ENCODE results near the gene ESPN.
"Not testable (repeated sequence)": the region's sequence is repeated elsewhere in the genome, so short reads cannot be mapped to it uniquely, and the experiment has no call there.

Gene ESPN

DNA sequence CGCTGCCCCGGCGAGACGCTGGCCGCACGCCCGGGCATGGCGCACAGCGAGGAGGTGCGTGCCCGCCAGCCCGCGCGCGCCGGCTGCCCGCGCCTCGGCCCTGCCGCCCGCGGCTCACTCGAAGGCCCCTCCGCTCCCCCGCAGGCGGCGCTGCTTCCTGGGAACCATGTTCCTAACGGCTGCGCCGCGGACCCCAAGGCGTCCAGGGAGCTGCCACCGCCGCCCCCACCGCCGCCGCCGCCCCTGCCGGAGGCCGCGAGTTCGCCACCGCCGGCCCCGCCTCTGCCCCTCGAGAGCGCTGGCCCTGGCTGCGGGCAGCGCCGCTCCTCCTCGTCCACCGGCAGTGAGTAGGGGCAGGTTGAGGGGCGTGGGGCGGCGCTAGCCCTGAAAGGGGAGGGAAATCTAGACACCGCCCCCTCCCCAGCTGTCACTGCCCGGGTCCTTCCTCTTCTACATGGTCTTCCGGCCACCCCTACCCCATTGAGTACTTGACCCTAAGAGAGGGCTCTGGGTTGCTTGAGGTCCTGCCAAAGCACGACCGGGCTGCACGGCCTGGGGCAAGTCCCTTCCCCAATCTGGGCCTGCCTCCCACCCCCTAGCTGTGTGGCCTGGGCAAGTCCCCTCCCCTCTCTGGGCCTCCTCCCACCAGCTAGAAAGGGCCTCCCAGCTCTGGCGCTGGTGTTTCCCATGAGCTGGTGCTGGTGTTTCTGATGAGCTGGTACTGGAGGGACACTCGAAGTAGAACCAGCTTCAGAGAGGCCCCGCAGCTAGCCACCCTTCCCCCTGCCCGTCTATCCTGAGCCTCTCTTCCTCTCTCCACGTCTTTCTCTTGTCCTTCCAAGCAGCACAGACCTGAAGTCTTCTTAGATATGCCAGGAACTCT is 24.4 kb downstream of the ESPN start:
- no peak for DNase-seq

DNA sequence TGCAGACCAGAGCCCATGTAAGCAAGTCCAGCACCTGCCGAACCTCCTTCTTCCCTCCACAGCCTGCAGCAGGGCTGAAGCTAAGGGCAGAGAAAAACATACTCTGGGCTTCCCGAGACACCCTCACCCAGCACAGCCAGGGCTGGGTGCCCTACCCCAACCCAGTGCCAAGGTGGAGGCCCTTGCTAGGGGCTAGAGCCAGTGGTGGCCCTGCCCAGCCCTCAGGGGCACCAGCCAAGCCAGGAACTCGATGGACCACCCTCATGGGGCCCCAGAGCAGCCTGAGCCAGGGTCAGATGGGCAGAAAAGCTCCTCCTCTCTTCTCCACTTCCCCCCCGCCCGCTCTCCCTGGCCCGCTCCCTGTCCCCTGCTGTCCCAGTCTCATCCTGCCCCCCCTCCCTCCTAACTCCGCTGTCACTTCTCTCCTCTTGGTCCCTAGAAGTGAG is 25.5 kb downstream of the ESPN start:
- DNase-seq, result no peak

DNA sequence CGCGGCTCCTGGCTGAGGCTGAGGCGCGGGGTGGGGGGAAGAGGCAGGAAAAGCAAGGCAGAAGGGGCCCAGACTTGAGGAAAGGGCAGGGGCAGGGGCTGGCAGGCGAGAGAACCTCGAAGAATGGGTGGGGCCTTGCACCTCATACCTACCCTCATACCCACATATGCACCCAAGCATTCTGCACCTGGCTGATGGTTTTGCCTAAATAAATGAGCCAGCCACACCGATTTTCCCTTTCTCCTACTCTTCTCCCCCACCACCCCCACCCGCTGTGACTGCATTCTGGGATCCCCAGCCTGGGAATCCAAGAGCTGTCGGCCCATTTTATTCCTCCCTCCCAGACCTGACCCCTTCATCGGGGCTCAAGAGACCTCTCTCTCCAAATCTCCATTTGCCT is 25.9 kb downstream of the ESPN start:
- not testable (repeated sequence) for DNase-seq

DNA sequence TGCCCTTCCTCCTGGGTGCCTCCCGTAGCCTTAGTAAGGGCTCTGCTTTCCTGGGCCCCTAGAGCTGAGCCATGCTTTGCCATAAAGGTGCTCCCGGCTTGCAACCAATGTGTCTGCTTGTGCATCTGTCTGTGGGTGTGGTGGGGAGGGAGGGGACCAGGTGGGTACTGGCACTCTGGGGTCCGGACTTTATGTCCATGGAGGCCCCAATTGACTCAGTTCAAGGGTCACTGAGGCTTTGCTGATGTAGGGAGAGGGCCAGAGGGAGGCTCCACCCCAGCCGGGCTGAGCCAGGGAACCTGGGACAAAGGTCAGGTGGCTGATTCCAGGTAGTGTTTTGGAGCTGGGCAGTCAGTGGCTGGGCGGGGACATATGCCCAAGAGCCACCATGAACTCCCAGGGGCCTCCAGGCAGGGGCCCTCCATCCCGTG is 26.4 kb downstream of the ESPN start:
- no peak for DNase-seq

DNA sequence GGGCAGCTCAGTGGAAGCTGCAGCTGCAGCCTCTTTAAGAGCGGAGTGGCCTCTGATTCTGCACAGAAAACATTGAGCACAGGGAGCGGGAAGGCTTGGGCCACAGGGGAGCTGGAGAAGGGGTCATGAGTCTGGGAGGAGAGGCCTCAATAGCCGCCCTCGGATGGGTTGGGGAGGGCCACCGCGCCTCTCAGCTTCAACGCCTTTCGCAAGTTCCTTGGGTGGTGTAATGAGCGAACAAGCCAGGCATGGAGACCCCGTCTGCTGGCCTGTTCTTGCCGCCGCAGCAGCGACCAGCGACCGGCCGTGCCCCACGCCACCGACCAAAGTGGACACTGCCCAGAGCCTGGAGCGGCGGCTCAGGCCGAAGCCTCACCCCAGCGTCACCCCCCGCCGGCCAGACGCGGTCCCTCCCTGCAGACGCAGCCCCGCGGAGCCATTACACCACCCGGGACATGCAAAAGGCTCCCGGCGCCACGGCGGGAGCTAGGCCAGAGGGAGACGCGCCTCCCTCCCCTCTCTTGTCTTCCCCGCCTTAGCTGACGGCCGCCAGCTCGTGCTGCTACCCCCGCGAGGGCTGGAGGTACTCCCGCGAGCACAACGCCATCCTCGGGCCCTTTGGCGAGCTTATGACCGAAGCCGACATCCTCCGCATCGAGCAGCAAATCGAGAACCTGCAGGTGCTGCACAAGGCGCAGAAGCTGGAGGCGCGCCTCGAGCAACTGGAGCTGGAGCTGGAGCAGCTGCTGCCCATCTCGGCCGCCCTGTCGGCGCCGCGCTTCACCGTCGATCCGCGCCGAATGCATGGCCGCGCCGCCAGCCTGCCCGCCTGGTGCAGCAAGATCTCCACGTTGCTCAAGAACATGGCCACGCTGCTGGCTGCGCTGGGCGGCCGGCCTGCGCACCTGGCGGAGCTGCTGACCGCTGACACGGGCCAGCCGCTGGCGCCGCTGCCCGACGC is 29.6 kb downstream of the ESPN start:
- DNase-seq, result not testable (repeated sequence)

DNA sequence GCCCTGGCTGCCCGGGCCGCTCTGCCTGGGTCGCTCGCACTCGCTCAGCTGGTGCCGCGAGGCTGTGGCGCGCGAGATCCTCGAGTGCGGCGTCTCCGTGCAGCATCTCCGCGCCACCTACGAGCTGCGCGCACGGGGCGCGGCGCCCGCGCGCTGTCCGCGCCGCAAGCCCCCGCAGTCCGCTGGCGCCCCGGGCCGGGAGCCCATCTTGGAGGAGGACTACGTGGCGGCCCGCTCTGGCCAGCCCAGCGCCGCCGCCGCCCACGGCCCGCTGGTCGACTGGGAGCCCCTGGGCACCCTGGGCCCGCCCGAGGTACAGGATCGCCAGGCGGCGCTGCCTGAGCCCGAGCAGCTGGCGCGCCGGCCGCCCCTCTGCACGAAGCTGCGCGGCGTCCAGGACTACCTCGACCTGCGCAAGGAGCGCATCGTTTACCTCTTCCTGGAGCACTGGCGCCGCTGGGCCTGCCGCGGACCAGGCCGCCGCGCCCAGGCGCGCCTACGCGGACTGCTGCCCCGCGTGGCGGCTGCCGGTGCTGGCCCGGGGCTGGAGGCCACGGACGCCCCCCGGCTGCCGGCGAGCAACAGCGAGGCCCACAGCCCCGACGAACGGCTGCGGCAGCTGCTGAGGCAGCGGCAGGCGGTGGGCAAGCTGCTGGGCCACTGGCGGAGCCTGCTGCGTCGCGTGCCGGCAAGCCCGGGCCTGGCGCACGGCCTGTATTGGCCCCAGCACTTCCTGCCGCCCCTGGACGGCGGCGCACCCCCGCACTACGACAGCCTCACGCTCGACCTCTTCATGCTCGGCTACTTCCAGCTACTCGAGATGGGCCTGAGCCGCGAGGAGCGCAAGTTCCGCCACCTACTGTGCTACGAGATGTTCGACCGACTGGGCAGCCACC is 30.5 kb downstream of the ESPN start:
- no peak for DNase-seq

DNA sequence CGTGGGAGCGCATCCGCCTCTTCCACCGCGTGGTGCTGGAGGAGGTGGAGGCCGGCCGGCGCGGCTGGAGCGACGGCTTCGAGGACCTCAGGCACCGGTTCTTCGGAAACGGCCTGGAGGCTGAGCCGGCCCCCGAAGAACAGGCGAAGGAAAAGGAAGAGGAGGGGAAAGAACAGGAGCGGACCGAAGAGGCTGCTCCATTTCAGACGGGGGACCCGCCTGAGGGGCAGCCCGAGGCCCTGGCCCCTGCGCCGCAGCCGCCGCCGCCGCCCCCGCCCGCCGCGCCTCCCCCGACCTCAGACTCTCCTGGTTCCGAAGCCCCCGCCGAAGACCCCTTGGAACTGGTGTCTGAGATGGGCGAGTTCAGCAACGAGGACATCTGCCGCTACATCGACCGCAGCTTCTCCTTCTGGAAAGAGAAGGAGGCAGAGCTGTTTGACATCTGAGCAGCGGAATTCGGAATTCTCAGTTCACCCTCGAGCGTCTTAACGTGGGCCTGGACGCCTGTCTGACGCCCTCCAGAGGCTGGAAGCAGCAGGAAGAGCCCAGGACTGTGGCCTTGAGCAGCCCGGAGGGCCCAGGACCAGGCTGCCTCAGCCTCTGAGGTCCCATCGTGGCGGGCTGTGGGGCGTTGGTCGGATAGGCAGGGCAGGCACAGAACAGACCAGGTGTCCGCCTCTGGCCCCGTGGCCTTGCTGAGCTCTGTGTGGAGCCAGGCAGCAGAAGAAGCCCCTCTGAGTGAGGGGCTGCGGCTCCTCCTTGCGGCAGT is 31.4 kb downstream of the ESPN start:
- not testable (repeated sequence) for DNase-seq

DNA sequence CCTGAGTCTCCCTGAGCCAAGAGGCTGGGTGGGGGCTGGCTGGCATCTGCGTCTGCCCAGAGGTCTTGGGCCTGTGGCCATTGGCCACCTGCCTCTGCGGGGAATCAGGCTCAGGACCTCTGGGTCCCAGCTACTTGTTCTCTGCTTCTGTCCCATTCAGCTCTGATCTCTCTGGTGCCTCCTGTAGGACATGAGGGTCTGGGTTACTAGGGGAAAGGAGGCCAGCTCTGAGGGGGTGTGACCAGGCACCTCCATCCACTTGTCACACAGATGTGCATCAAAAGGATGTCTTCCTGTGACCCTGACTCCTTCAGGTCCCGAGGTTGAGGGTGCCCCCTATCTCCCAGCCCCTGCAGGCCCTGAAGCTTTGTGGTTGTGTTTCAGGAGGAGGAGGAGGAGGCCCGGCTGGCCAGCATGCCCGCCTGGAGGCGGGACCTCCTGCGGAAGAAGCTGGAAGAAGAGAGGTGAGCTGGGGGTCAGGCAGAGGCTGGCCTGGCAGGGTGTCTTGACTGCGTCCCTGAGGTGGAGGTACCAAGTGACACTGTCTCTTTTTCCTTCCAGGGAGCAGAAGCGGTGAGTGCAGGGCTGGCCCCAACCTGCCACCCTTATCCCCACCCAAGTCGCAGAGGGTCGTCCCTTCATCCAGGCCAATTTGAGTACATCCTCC is 32.4 kb downstream of the ESPN start:
- DNase-seq, result no peak

DNA sequence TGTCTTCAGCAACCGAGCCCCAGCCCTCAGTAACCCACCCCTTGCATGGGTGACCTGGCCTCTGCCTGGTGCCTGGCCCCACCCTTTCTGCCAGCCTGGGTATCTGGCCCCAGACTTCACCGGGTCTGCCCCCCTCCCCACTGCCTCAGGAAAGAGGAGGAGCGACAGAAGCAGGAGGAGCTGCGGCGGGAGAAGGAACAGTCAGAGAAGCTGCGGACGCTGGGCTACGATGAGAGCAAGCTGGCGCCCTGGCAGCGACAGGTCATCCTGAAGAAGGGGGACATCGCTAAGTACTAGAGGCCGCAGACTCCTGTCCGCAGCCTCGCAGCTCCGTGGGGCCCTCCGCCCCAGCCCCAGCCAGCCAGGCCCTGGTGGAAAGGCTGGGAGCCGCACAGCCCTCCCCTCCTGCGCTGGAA is 35.3 kb downstream of the ESPN start:
- DNase-seq, result no peak

DNA sequence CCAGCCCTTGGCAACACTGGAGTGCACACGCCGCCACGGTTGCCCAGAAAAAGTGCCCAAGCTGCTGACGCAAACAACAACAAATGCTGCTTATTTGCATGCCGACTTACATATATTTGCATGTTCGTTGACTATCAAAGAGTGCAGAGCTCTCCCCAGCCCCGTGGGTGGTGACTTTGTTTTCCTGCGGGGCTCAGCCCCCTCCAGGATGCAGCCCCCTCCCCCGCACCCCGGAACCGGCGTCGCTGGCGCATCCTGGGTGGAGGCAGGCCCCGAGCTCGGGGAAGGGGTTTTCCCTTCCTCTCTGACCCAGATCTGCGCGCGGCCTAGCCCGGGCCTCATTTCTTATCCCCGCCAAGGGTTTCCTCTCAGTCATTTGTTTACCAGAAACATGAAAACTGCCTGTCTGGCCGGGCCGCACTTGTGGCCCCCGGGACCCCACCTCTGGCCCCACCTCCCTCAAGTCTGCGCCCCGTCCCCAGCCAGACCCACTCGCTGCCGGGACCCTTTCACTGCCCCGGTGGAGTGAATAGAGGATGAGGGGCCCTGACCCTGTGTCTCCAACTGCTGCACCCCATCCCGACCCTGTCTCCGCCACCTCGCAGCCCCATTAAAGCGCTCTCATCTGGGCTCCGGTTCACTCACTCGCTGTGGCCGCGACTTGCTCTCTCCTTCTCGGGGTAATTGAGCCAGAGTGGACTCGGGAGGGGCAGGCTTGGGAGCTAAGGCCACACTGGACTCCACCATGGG is 35.9 kb downstream of the ESPN start:
- no peak for DNase-seq

DNA sequence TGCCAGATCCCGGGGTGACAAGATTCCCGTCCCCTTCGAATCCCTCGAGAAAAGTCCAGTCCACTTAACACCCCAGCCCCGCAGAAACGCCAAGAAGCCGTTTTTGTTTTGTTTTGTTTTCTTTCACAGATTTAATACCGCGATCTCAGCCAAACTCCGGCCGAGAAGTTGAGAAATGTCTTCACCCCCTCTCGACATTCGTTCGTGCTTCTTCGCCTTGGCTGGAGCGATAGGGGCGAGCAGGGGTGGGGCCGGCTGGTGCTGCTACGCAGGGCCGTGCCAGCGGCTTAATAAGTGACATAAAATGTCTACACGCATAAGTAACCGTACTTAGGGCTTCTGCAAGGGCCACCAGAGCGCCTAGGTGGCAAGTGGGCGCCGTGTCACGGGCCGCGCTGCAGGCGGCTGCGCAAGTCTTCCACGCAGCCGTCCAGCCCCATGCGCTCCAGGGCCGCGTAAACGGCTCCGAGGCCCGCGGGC is 36.5 kb downstream of the ESPN start:
- no peak for DNase-seq

DNA sequence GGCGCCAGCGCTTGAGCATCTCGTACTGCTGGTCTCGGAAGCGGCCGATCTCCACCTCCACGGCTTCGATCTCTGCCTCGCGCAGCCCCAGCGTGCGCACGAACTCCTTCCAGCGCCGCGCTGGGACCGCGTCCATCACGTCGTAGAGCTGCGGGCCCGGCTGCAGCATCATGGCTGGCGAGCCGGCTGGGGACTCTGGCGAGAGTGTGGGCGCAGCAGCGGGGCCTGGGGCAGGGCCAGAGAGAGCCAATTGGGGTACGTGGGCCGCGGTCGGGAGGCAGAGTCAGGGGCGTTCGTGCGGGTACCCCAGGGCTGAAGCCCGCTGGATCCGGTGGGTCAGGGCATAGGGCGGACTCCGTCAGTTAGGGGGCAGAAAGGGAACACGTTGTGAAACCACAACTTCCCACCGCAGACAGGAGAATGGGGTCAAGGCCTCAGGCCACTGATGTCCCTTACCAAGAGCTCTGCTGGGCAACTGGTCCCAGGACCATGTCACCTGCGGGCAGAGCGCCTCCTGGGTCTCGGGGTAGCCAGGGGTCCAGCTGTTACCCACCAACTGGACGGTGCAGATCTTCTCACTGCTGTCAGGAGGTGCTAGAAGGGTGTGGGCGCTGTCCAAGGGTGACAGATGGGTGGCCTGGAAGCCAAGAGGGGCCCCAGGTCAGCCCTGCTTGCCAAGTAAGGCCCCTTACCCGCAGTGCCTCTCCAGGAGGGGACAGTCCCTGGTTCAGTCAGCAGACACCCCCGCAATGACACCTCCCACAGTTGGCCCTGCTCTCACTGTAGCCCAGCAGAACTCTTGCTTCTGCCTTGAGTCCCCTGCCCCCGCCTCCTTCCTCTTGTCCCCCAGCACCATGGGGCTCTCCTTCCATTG is 37.2 kb downstream of the ESPN start:
- no peak for DNase-seq

DNA sequence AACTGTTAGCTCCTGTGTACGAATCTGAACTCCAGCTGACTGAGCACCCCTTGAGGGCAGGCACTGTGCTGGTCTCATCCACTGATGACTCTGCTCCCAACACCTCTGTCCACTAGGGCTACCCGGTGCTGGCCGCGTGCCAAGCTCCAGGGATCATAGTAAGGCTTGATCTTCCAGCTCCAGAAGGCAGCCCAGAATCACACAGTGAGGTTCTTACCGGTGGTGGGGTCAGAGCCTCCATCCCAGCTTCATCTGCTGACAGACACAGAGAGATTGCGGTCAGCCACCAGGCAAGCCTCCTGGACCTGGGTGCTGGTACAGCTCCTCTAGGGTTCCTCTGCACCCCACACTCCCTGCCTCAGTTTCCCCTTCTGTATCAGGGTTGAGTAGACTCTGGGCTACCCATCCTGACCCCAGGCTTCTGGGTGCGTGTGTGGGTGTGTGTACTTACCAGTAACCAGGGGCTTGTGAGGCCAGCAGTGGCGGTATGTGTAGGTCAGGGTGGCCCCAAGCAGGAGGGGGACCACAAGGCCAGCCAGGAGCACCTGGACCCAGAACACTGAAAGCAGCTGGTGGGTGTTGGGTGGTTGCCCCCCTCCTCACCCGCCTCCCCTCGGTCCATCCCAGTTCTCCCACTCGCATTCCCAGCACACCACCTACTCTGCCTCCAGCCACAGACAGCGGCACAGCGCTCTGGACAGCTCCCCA is 38.0 kb downstream of the ESPN start:
- no peak for DNase-seq

DNA sequence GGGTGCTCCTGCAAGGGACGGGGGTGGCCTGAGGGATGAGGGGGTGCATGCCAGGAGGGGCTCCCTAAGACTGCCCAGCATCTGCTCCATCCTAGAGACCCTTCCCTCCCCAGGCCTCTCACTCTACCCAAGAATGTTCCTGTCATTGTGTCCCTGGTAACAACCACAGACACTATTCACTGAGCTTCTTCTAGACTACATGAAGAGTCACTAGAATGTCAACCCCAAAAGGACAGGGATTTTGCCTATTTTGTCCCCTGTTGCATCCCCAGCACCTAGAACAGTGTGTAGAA is 38.5 kb downstream of the ESPN start:
- DNase-seq, result no peak

DNA sequence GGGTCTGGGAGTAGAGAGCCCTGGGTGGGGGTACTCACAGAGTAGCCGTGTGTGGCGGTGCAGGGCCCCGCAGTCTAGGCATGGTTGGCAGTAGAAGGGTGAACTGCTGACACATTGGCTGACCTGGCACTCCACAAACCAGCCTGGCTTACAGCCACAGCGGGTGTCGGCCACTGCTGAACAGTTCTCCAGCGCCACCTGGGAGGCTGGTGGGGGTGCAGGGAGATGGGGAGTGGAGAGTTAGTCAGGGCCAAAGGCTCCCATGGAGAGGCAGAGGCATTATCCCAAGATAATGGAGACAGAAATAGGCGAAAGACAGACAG is 39.9 kb downstream of the ESPN start:
- no peak for DNase-seq

DNA sequence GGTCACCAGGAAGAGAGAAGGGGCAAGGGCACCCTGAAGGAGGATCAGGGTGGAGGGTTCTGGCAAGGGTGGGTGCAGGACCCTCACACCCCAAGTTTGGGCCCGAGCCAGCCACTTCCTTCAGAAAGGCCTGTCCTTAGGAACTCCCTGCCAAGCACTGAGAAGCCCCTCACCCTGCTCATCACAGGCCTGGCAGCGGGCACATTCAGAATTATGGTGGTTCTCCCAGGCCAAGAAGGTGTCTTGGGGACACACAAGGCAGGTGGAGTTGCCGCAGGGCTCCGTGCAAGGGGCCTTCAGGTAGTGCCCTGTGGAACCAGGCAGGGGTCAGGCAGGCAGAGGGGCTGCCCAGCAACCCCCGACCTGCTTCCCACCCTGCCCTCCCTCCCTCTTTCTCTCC is 40.3 kb downstream of the ESPN start:
- no peak for DNase-seq

DNA sequence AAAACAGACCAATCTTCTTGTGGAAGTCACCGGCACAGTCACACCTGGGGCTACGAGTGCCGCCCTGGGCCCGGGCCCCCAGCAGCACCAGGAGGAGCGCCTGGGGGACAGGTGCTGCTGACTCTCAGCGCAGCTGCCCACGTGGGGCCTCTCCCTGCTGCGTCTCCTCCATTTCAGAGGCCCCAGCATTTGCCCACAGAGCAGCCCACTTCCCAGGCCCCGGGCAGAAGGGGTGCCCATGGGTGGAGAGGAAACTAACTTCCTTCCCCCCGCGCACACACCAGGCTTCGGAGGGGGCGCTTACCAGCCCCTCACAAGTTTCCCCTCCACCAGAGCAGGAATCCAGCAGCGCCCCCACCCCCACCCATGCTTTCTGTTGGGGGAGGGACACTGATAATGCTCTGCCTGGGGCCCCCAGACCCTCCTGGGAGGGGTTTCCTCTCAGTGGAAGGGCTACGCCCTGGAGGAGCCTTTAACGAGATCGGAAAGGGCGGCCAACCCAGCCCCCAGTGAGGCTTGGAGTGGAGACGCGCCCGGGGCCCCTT is 41.0 kb downstream of the ESPN start:
- no peak for DNase-seq

DNA sequence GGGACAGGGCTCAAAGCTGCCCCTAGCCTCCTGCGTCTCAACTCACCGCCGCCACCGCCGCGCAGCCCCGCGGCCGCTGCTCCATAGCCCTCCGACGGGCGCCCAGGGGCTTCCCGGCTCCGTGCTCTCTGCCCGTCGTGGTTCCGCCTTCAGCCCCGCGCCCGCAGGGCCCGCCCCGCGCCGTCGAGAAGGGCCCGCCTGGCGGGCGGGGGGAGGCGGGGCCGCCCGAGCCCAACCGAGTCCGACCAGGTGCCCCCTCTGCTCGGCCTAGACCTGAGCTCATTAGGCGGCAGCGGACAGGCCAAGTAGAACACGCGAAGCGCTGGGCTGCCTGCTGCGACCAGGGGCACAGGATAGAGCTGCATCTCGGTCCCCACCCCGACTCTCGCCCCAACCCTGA is 41.4 kb downstream of the ESPN start, which contains the start of gene TNFRSF25:
TSS of gene TNFRSF25 (minus strand) at position 151 of the 400 bp plus-strand sequence. CDS start at position 85, 66 bp downstream.
- no peak for DNase-seq

Measured in fibroblast of skin of abdomen (primary cell).